ENCODE results near the gene C1orf210.
A peak's percentile ranks its signal among the peaks of the same experiment; 100 is the strongest.

Gene C1orf210

DNA sequence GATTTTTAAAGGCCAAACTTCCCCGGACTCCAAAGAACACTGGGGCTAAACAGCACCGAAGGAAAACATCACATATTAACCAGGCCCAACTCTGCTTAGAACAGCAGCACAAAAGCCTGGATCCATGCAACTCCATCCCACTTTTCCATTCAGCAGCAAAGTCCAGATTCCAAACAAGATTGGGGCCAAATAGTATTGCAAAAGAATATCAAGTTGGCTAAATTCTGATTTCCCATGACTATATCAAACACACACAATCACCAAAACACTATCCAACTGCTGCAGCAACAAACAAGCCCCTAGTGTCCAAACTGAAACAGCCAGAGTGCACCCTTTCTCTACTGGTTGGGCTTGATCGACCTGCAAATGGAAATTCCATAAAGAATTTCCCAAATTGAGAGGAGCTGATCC is 35.0 kb downstream of the C1orf210 start:
- DNase-seq (ENCODE audit: low spot score) = no peak

DNA sequence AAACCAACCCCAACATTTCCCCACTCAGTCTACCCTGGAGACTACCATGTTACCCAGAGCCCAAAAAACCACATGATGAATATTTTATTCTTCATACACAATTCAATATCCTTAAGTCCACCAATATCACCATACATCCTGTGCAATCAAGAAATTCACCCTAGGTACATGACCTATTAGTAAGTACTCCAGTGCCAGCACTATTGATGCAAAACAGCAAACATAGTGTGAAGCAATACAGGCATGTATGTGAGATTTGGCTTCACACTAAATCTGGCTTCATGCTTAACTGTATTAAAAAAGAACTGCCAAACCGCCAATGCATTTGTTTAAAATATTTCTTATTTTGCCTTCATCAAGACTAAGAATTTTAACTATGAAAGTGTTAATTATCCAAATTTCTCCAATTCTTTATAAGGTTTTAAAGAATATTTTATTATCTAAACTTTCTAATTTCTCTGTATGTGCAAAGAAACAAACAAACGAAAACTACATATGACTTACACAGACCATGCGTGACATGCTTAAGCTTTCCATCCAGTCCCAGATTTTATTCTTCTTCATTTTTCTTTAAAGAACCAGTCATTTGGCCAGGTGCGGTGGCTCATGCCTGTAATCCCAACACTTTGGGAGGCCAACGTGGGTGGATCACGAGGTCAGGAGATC is 38.0 kb downstream of the C1orf210 start:
- no peak for DNase-seq (ENCODE audit: low spot score)

GRCh38 chr1:43246466-43247213 is 38.7 kb downstream of the C1orf210 start:
- DNase-seq (ENCODE audit: low spot score) = no peak

DNA sequence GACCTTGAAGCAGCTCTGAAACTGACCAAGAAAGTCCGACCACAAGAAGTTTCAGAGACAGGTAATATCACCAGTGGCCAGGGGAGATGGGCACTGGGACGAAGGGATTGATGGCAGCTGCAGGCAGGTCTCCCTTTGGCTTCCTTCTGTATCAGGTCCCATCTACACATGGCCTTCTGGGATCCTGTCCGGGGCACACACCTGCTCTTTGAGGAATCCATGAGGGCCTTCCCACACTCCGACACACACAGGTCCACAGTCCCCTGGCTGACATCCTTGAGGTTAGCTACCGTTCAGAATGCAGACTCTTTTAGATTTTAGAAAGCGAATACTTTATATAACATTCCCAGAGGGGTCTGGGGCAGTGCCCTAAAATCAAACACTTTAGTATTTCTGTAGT is 42.1 kb downstream of the C1orf210 start:
- DNase-seq (ENCODE audit: low spot score) = no peak

GRCh38 chr1:43241413-43241836 is 44.0 kb downstream of the C1orf210 start:
- DNase-seq (ENCODE audit: low spot score) = no peak

DNA sequence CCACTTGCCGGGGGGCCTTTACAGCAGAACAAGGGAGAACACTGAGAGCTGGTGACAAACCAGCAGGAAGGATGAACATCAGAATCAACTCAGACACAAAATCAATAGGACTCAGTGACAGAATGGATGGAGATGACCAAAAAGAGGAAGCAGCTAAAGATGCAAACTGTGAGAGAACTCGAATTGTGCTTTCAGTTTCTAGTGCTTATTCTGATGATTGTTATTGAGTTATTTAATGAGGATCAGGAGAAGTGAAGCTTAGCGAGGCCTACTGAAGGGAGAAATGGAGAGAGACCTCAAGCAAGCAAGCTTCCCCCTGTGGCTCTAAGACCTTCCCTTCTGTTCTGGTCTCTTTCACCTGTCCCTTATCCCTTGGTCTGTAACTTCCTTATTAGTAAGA is 45.9 kb downstream of the C1orf210 start:
- DNase-seq (ENCODE audit: low spot score) = peak; percentile 84

DNA sequence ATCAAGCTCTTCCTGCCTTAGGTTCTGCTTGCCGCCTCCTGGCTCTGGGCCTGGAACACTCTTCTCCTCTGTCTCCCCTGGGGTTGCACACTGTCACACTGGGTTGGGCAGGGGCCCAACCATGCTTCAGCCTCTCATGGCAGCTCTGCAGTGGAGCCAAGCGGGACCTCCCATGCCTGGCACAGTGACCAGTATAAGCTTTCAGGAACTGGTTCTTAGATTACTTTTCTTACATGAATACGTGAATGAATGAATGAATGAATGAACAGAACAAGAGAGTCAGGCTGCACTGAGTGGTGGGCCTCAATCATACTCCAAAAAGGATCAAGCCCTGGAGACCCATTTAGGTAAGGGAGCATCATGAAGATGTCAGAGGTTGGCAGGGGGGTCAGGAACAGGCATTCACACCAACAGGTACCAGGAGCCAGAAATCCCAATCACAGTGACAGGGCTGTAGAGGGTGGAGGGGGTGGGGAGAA is 46.4 kb downstream of the C1orf210 start:
- peak; percentile 12 for DNase-seq (ENCODE audit: low spot score)

GRCh38 chr1:43238085-43238484 is 47.3 kb downstream of the C1orf210 start:
- DNase-seq (ENCODE audit: low spot score) = peak; percentile 62

GRCh38 chr1:43237121-43237520 is 48.3 kb downstream of the C1orf210 start:
- DNase-seq (ENCODE audit: low spot score) = peak; percentile 7

DNA sequence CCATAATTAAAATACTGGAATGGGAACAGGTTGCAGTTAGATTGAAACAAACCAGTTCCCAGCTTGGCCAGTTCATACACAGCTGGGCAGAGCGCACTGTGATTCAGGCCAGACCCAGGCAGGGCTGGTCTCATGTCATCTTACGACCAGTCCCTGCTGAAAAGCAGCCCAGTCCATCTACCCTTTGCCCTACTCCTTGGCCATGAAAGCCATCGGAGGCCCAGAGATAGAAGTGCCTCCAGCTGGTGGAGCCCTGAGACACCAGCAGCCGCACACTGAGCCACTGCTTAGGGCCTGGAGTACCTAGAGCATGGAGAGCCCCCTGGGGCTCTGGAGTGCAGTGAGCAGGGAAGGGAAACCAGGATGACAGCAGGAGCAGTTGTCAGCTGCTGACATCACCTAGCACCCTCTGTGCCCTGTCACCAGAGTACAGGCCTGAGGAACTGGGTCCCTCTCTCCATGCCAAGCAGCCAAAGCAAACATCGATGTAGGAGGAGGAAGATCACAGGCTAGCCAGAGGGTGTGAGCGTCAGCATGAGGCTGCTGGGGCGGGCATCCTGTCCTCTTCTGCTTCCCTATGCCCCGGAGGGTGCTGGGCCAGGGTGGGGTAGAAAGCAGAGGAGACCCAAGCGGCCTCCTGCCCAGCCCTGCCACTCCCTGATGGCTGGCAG is 49.8 kb downstream of the C1orf210 start:
- DNase-seq (ENCODE audit: low spot score) = no peak

DNA sequence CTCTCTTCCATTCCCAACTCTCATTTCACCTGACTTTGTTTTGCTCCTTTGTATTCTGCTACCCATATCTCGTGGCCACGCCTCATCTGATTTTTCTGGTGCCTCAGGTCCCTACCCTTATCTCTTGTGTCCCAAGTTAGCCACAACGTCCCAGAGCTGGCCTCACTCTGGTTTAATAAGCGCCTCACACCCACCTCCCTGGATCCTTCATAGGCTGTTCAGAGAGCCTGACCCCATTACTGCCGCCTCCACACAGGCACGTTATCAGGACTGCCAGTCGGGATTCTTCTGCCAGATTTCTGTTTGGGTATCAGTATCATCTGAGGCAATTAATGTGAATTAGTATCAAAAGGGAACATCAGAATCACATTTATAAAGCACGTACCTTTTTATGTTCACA is 50.3 kb downstream of the C1orf210 start:
- DNase-seq (ENCODE audit: low spot score) = no peak

- DNase-seq (ENCODE audit: low spot score) = no peak
Measured at GRCh38 chr1:43234267-43234666, 51.1 kb downstream of the C1orf210 start.

DNA sequence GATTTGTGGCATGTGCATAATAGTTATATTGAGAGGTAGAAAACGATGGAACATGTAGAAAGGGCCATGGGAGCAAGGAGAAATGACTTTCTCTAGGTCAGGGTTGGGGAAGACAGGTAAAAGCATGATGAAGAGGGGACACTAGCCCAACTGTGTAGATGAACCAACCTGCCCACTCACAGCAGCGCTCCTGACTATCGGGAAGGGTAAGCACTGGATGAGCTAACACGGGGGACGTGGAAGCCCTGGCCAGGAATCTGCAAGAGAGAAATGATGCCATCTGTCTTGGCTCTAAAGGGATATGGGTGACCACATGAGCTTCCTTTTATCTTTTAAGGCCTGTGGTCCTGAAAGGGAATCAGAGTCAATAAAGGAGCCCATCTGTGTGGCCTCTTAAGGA is 51.8 kb downstream of the C1orf210 start:
- no peak for DNase-seq (ENCODE audit: low spot score)

- no peak for DNase-seq (ENCODE audit: low spot score)
Measured at GRCh38 chr1:43232482-43232881, 52.9 kb downstream of the C1orf210 start.

DNA sequence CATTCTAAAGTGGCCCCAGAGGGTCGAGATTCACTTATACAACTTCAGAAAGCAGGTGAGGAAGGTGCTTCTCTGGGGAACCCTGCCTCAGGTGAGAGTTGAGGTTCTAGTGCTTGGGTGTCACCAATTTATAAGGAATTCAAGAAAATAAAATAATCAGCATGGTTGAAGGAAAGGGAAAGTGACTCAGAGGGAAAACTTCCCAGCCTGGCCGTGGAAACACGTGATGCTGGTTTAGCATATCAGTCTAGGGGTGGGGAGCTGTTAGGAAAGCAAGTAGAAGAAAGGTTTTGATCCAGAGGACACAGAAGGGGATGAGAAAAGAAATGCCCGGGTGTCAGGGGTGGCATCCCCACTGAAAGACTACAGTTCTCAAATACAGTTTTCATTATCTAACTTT is 53.3 kb downstream of the C1orf210 start:
- no peak for DNase-seq (ENCODE audit: low spot score)
